SK-N-SH (cell line): ENCODE measurements around the gene PAGE2B. TPM values are rescaled to one million over a fixed set of nuclear protein-coding genes. Genes with fewer than 3 reads are reported as not detected.
"Not testable (repeated sequence)": the region's sequence is repeated elsewhere in the genome, so short reads cannot be mapped to it uniquely, and the experiment has no call there.

Experiments
- CTCF ChIA-PET: fragments of 300-600, 350-600 bp; formaldehyde crosslinking; extraction: SDS; loops from one replicate; lab custom pipeline; 2021; lab: Yijun Ruan, JAX
- POLR2A ChIA-PET: fragments of 350-600 bp; sonication (Branson Sonifier 250); formaldehyde crosslinking; extraction: SDS; loops from one replicate; lab custom pipeline; 2020; ENCODE audit warnings: antibody characterized with exemption, inconsistent platforms; lab: Yijun Ruan, JAX
- DNase-seq: peaks from one replicate; pipeline ENCODE4 v3.0.0; 2012
- H2AFZ ChIP-seq: fragments of 200-600 bp; sonication (generic); 2 replicates; pipeline ENCODE4 v1.8.1; 2016; ENCODE audit warnings: antibody characterized with exemption, mild to moderate bottlenecking, low read depth
- H3F3A ChIP-seq: fragments of 200-600 bp; sonication (generic); replicated peaks from 2 replicates; pipeline ENCODE3; 2016; ENCODE audit warnings: antibody characterized with exemption, mild to moderate bottlenecking; ENCODE audit not compliant: insufficient read depth
- H3K27ac ChIP-seq, 2 experiments: fragments of 200-500 bp in 1 of 2; fragments of 200-600 bp in 1 of 2; sonication (Bioruptor generic) in 1 of 2; sonication (generic), shearing (Covaris generic) in 1 of 2; 2 replicates each; pipeline versions ENCODE4 v1.5.1 to v1.6.1; 2014 to 2016; ENCODE audit warnings: low read depth in 2 of 2, inconsistent platforms in 1 of 2, low read length in 1 of 2, mild to moderate bottlenecking in 1 of 2, mixed read lengths in 1 of 2
- H3K27me3 ChIP-seq: fragments of 200-600 bp; sonication (generic), shearing (Covaris generic); 2 replicates; pipeline ENCODE4 v1.6.1; 2016; ENCODE audit warnings: mixed run types; ENCODE audit not compliant: insufficient read depth
- H3K36me3 ChIP-seq, 2 experiments: fragments of 200-500 bp in 1 of 2; fragments of 200-600 bp in 1 of 2; sonication (Bioruptor generic) in 1 of 2; sonication (generic) in 1 of 2; replicated peaks in 1 of 2; 2 replicates each; pipeline versions ENCODE3 to v1.5.1; 2014 to 2016; ENCODE audit warnings: low read length in 1 of 2, mild to moderate bottlenecking in 1 of 2; ENCODE audit not compliant: insufficient read depth in 2 of 2, control insufficient read depth in 1 of 2
- H3K4me1 ChIP-seq, 2 experiments: fragments of 200-500 bp in 1 of 2; fragments of 200-600 bp in 1 of 2; sonication (Bioruptor generic) in 1 of 2; sonication (generic), shearing (Covaris generic) in 1 of 2; 2 replicates each; pipeline versions ENCODE4 v1.5.1 to v1.6.1; 2014 to 2016; ENCODE audit warnings: low read depth in 1 of 2, low read length in 1 of 2, mixed run types in 1 of 2; ENCODE audit not compliant: insufficient read depth in 2 of 2, control insufficient read depth in 1 of 2
- H3K4me2 ChIP-seq: fragments of 200-600 bp; sonication (generic), shearing (Covaris generic); 2 replicates; pipeline ENCODE4 v1.6.1; 2017; ENCODE audit warnings: mixed run types
- H3K4me3 ChIP-seq, 2 experiments: fragments of 200-500 bp in 1 of 2; fragments of 200-600 bp in 1 of 2; sonication (Bioruptor generic) in 1 of 2; sonication (generic), shearing (Covaris generic) in 1 of 2; 2 replicates each; pipeline versions ENCODE4 v1.5.1 to v1.8.1; 2014 to 2016; ENCODE audit warnings: low read depth in 2 of 2, inconsistent platforms in 1 of 2, low read length in 1 of 2, mild to moderate bottlenecking in 1 of 2, mixed read lengths in 1 of 2, moderate library complexity in 1 of 2
- H3K79me2 ChIP-seq: fragments of 200-600 bp; sonication (generic); 2 replicates; pipeline ENCODE4 v1.8.1; 2017; ENCODE audit warnings: mild to moderate bottlenecking; ENCODE audit not compliant: insufficient read depth
- H3K9ac ChIP-seq: fragments of 200-600 bp; sonication (generic); 2 replicates; pipeline ENCODE4 v1.6.1; 2017; ENCODE audit warnings: mixed run types
- H3K9me2 ChIP-seq: fragments of 200-600 bp; sonication (generic); 2 replicates; pipeline ENCODE4 v1.6.1; 2017; ENCODE audit warnings: mixed run types
- H3K9me3 ChIP-seq: fragments of 200-600 bp; sonication (generic); 2 replicates; pipeline ENCODE4 v1.6.1; 2017; ENCODE audit warnings: mixed run types, mild to moderate bottlenecking, moderate library complexity
- H4K20me1 ChIP-seq: fragments of 200-600 bp; sonication (generic); 2 replicates; pipeline ENCODE4 v1.6.1; 2017; ENCODE audit warnings: mild to moderate bottlenecking, mixed run types; ENCODE audit not compliant: insufficient read depth
- CHD2 ChIP-seq: fragments of 150-350 bp; IDR thresholded peaks from 2 replicates; pipeline ENCODE4 v1.6.1; 2018; ENCODE audit warnings: low read length; ENCODE audit not compliant: partially characterized antibody
- FOXM1 ChIP-seq: IDR thresholded peaks from 2 replicates; pipeline ENCODE4 v1.4.0; 2012; ENCODE audit warnings: low read depth, mild to moderate bottlenecking
- MEF2A ChIP-seq: IDR thresholded peaks from 2 replicates; pipeline ENCODE4 v1.4.0; 2012; ENCODE audit warnings: low read depth, borderline replicate concordance
- RAD21 ChIP-seq: IDR thresholded peaks from 2 replicates; pipeline ENCODE4 v1.6.1; 2012; ENCODE audit warnings: mild to moderate bottlenecking, low read length
- RXRA ChIP-seq: IDR thresholded peaks from 2 replicates; pipeline ENCODE4 v1.4.0; 2012; ENCODE audit warnings: low read depth, mild to moderate bottlenecking, borderline replicate concordance
- SIN3A ChIP-seq: IDR thresholded peaks from 2 replicates; pipeline ENCODE4 v1.6.1; 2012; ENCODE audit warnings: low read depth, mild to moderate bottlenecking, low read length, moderate library complexity, borderline replicate concordance
- TCF12 ChIP-seq: IDR thresholded peaks from 2 replicates; pipeline ENCODE4 v1.4.0; 2012
- TEAD4 ChIP-seq: IDR thresholded peaks from 2 replicates; pipeline ENCODE4 v1.4.0; 2012; ENCODE audit warnings: mild to moderate bottlenecking, borderline replicate concordance; ENCODE audit not compliant: insufficient read depth
- USF1 ChIP-seq: IDR thresholded peaks from 2 replicates; pipeline ENCODE4 v1.4.0; 2012; ENCODE audit warnings: low read depth, borderline replicate concordance
- USF2 ChIP-seq: fragments of 150-350 bp; IDR thresholded peaks from 2 replicates; pipeline ENCODE4 v1.6.1; 2017; ENCODE audit warnings: antibody characterized with exemption, low read length, low read depth, borderline replicate concordance
- ZBTB33 ChIP-seq: IDR thresholded peaks from 2 replicates; pipeline ENCODE4 v1.4.0; 2012; ENCODE audit warnings: low read depth, borderline replicate concordance
- WGBS: methylation state at CpG from one replicate; pipeline ENCODE4 v1.1.6; 2017; ENCODE audit warnings: low lambda C conversion rate; 5-methylcytosine and 5-hydroxymethylcytosine counted together
- polyA plus RNA-seq, 3 experiments: library from polyadenylated mRNA; depleted of rRNA; stranded (reverse); fragments of >200 nt; gene quantifications; 2 replicates each; pipeline ENCODE4 v1.2.3, GENCODE V29; 2012

The PAGE2B gene
- polyA plus RNA-seq, 1 of the 3 experiments (the other 2 are of a cell fraction): 0.31 TPM

- WGBS: 25% methylated on average over 6 of the region's 7 CpGs
- no peak overlapping the region for H2AFZ ChIP-seq
- no peaks in the 10 kb centered on the region for H3K36me3 ChIP-seq
- CTCF ChIA-PET: no interaction called here
- no peaks in the 10 kb centered on the region for H3F3A ChIP-seq
- no peak overlapping the region for H3K4me2 ChIP-seq
- no peak overlapping the region for H3K27ac ChIP-seq
- H3K79me2 ChIP-seq: no peaks in the 10 kb centered on the region
- POLR2A ChIA-PET: no interaction called here
- H4K20me1 ChIP-seq: no peaks in the 10 kb centered on the region
- no peaks in the 10 kb centered on the region; the same call in 1 of the 2 replicates for H3K27me3 ChIP-seq
- no peak overlapping the region for H3K4me3 ChIP-seq
- no peak for DNase-seq
- H3K9me2 ChIP-seq: no peaks in the 10 kb centered on the region
- TF ChIP-seq FOXM1 (no peak), TEAD4 (no peak), ZBTB33 (no peak), TCF12 (no peak)
- no peak overlapping the region for H3K9ac ChIP-seq
- no peaks in the 10 kb centered on the region for H3K9me3 ChIP-seq
- H3K4me1 ChIP-seq: no peaks in the 10 kb centered on the region
Observed at GRCh38 chrX:55109306-55109705, 34.5 kb downstream of the PAGE2B start.

- Histone ChIP-seq H3K4me1 (no peaks in the 10 kb centered on the region), H3F3A (no peaks in the 10 kb centered on the region), H4K20me1 (no peaks in the 10 kb centered on the region), H3K36me3 (no peaks in the 10 kb centered on the region), H3K9me3 (no peaks in the 10 kb centered on the region), H3K9me2 (no peaks in the 10 kb centered on the region), H3K27me3 (peaks cover 11% of the 10 kb centered on the region), H3K4me2 (no peak overlapping the region), H3K79me2 (no peaks in the 10 kb centered on the region), H3K9ac (no peak overlapping the region), H3K27ac (no peak overlapping the region), H3K4me3 (no peak overlapping the region), H2AFZ (no peak overlapping the region)
- ChIA-PET CTCF (no interaction called here), POLR2A (no interaction called here)
- no peak for DNase-seq
- no peak for TF ChIP-seq SIN3A
- TF ChIP-seq CHD2: no peak
- TF ChIP-seq USF1: no peak
- no peak for TF ChIP-seq RAD21
- no peak for TF ChIP-seq MEF2A
- no peak for TF ChIP-seq TEAD4
- no peak for TF ChIP-seq RXRA
- TF ChIP-seq USF2: no peak
- WGBS: 29% methylated on average over 8 of the region's 8 CpGs
Observed at GRCh38 chrX:55111578-55112254, 36.9 kb downstream of the PAGE2B start.

- H3K9me2 ChIP-seq, H3K79me2 ChIP-seq, CTCF ChIA-PET, POLR2A ChIA-PET, H3F3A ChIP-seq, H3K4me2 ChIP-seq, H3K4me3 ChIP-seq, H3K27ac ChIP-seq, H3K36me3 ChIP-seq, H3K9me3 ChIP-seq, DNase-seq, H2AFZ ChIP-seq, H4K20me1 ChIP-seq, H3K4me1 ChIP-seq, H3K9ac ChIP-seq: not testable (repeated sequence)
- 29% methylated on average over 7 of the region's 7 CpGs for WGBS
- peaks cover 19% of the 10 kb centered on the region for H3K27me3 ChIP-seq
Observed at GRCh38 chrX:55116589-55116988, 41.8 kb downstream of the PAGE2B start.
